HG02840 (cell line): ENCODE results near the gene VWA5B2.

Experiments
- ATAC-seq: cut with Tn5 transposase; IDR thresholded peaks from one replicate; pipeline ENCODE4 v1.9.1; 2021; ENCODE audit warnings: mild to moderate bottlenecking, moderate library complexity, moderate number of reproducible peaks; ENCODE audit not compliant: unreplicated experiment, low FRiP score

Gene VWA5B2

GRCh38 chr3:184222521-184222920, 6.9 kb upstream of the VWA5B2 start:
- no peak for ATAC-seq

GRCh38 chr3:184223946-184224345, 5.4 kb upstream of the VWA5B2 start:
- no peak for ATAC-seq

- no peak for ATAC-seq
Observed at GRCh38 chr3:184227481-184227935, 1.9 kb upstream of the VWA5B2 start.

DNA sequence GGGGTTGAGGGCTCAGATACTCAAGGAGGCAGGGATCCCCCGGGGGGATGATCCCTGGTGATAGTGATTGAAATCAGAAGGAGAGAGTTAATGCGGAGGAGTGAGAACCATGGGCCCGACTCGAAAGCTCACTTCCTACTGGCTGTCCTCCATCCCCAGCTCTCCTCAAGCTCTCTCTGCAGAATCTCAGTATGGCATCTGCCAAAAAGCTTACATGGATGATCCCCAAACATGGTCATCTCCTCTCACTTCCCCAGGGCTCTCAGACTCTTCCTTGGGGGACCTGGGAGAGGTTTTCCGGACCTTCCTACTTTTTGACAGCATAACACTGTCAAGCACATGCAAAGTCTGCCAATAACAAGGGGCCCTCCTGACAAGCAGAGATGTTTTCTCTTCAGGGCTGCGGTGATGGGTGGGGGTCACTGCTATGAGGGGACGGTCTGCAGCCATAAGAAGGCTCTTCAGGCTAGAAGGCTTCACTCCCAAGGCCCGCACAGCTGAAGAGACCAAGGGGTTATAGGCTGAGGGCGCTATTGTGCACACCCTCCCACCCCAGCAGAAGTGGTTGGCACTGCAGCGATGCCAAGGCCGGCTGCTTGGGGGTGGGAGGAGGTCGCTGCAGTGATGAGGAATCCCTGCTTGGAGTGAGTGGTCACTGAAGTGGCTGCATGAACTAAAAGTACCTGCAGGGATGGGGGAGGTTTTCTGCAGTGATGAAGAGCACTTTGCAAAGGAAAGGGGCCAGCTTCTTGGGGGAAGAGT, 828 bp upstream of the VWA5B2 start:
- no peak for ATAC-seq

GRCh38 chr3:184230081-184230602, 757 bp downstream of the VWA5B2 start:
- ATAC-seq = no peak

DNA sequence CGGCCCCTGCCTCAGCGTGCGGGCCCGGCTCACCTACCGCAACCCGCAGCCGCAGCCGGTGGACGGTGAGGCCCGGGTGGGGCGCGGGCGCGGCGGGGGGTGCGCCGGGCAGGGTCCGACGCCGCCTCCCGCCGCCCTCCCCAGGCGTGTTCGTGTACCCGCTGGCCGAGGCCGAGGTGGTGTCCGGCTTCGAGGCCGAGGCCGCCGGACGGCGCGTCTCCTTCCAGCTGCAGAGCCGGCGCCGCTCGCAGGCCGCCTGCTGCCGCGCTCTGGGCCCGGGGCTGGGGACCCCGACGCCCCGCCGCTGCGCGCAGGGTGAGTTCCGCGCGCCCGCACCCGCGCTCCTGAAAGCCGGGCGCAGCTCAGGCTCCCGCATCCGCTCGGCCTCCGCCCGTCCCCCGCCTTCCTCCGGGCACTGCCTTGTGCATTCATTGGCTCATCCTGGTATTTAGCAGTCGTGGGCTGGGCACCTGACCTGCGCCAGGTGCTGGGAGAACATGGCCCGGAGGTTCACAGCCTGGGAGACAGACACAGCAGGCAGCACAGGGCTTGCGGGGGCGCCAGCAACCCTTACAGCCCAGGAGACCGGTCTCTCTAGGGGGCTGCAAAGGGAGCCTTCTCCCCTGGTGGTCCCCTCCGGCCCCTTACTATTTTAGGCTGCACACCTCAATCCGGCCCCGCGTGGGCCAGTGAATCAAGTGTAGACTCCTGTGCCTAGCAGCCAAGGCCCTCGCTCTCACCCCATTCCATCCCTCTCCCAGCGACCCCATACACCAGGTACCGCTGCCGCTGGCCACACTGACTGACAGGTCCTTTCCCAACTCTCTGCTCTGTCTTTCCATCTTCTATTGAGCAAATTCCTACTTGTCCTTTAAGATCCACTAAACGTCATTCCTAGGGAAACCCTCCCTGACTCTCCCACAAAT, 1.5 kb downstream of the VWA5B2 start:
- no peak for ATAC-seq

DNA sequence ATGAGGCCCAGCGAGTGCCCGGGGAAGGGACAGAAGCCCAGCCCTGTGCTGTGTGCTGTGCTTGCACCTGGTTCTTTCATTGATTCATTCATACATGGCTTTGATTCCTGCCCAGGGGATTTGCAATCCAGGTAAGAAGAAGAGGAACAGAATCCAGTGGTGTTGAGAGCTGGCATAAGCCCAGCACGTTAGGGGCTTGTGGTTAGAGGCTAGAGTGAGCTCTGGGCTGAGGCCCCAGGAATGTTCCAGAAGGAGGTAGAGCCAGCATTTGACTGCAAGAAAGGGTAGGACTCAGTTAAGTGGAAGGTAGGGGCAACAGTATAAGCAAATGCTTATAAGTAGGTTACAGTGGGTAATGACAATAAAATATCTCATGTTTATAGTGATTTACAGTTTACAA, 2.3 kb downstream of the VWA5B2 start:
- ATAC-seq = no peak

DNA sequence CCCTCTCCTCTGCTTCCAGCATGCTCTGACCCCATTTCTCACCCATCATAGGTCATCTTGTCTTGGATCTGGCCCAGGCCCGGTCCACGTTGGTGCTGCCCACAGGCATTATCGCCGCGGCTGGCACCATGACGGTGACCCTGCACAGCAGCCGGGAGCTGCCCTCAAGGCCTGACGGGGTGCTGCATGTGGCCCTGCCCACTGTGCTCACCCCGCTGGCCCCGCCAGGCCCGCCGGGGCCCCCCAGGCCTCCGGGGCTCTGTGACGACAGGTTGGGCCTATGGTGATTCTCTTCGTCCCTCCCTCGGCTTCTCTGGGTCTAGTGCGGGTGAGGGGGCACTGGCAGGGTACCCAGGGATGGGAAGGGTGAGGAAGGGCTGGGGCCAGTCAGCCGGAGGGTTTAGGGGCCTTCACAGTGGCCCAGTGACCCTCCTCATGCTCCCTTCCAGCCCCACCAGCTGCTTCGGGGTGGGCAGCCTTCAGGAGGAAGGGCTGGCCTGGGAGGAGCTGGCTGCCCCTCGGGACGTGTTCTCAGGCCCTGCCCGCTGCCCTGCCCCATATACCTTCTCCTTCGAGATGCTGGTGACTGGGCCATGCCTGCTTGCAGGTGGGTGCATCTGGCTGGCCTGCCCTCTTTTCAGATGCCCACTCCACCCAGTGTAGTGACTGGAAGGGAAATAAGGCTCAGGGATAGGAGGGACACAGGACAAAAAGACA, 3.9 kb downstream of the VWA5B2 start:
- ATAC-seq = no peak

DNA sequence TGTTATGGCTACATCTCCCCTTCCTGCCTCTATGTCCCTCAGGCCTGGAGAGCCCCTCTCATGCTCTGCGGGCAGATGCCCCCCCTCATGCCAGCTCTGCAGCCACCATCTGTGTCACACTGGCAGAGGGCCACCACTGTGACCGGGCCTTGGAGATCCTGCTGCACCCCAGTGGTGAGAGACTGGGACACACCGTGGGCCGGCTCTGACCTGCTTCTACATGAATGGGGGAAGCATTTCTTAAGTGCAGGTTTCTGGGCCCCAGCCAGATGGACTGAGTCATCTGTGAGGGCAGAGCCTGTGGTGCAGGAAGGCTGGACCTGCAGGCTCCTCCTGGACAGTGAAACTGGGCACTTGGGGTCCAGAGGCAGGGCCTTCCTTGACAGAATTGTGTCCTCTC, 4.8 kb downstream of the VWA5B2 start:
- no peak for ATAC-seq

DNA sequence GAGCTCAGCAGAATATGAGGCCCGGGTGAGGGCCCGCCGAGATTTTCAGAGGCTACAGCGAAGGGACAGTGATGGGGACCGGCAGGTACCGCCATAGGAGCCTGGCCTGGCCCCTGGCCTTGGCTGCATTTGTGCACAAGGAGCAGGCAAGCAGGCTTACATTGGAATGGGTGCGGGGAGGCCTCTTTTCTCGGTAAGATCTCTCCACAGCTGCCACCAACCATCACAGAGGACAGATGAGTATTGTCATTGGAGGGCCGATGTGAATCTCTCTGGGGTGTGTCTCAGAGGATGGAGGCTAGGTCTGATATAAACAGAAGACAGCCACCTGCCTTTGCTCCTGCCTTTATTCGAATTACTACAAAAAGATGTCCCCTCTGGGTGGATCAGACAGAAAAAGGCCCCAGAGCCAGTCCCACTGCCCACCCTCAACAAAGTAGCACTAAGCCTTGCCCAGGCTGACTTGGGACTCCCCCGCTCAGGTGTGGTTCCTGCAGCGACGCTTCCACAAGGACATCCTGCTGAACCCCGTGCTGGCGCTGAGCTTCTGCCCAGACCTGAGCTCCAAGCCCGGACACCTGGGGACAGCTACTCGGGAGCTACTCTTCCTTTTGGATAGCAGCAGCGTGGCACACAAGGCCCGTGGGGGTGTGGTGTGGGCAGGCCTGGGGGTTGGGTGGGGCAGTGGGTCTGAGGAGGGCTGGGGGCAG, 5.4 kb downstream of the VWA5B2 start:
- ATAC-seq = no peak

- ATAC-seq = no peak
Observed at GRCh38 chr3:184235381-184236032, 6.1 kb downstream of the VWA5B2 start.

- no peak for ATAC-seq
Observed at GRCh38 chr3:184236033-184236410, 6.6 kb downstream of the VWA5B2 start.

DNA sequence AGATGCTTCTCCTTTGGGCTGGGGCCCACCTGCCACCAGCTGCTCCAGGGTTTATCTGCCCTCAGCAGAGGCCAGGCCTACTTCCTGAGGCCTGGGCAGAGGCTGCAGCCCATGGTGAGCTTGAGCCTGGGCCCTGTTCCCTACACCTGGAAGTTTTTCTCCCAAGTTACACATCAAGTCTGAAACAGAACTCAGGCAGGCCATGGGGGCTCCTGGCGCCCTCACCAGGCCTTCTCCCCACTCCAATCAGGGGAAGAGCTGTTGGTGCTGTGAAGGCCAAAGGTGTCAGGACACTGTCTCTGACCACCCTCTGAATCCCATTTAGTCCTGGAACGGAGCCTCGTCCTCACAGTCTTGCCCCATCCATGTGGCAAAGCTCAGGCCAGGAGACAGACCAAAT, 7.3 kb downstream of the VWA5B2 start:
- no peak for ATAC-seq

DNA sequence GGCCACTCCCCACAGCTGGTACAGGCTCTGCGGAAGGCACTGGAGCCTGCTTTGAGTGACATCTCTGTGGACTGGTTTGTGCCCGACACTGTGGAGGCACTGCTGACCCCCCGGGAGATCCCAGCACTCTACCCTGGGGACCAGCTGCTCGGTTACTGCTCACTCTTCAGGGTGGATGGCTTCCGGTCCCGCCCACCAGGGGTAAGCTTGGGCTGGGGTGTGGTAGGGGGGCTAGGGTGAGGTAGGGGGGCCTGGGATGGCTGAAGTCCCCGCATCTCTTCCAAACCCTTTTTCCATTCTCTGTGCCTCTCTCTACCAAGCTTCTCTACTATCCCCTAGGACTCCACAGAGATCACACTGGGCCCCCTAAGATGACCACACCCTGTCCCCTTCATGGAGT, 7.8 kb downstream of the VWA5B2 start:
- no peak for ATAC-seq

- no peak for ATAC-seq
Observed at GRCh38 chr3:184237807-184238206, 8.4 kb downstream of the VWA5B2 start.

DNA sequence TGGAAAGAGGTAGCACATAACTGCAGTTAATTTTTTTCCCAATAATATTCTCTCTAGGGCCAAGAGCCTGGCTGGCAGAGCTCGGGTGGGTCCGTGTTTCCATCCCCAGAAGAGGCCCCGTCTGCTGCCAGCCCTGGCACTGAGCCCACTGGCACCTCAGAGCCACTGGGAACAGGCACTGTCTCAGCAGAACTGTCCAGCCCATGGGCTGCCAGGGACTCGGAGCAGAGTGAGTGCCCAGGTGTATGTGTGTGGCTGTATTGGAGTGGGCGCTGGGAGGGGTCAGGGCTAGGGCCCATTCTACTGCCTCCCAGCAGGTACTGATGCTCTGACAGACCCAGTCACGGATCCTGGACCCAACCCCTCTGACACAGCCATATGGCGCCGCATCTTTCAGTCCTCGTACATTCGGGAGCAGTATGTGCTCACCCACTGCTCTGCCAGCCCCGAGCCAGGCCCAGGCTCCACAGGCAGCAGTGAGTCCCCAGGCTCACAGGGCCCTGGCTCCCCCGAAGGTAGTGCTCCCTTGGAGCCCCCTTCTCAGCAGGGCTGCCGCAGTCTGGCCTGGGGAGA, 8.9 kb downstream of the VWA5B2 start:
- ATAC-seq = no peak

DNA sequence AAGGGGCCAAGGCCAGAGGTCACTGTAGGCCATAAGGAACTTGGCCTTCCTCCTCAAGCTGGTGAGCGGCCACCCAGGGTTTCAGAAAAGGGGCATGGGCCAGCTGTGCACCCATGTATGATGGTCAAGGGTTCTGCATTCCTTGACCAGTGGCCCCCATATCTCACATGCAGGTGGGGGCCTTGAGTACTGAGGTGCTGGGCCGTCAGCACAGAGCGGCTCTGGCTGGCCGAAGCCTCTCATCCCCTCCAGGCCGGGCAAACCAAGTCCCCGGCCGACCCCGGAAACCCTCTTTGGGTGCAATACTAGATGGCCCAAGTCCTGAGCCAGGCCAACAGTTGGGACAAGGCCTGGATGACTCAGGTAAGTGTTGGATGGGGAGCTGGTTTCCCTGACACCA, 9.8 kb downstream of the VWA5B2 start:
- no peak for ATAC-seq

GRCh38 chr3:184239708-184240107, 10.3 kb downstream of the VWA5B2 start:
- no peak for ATAC-seq

DNA sequence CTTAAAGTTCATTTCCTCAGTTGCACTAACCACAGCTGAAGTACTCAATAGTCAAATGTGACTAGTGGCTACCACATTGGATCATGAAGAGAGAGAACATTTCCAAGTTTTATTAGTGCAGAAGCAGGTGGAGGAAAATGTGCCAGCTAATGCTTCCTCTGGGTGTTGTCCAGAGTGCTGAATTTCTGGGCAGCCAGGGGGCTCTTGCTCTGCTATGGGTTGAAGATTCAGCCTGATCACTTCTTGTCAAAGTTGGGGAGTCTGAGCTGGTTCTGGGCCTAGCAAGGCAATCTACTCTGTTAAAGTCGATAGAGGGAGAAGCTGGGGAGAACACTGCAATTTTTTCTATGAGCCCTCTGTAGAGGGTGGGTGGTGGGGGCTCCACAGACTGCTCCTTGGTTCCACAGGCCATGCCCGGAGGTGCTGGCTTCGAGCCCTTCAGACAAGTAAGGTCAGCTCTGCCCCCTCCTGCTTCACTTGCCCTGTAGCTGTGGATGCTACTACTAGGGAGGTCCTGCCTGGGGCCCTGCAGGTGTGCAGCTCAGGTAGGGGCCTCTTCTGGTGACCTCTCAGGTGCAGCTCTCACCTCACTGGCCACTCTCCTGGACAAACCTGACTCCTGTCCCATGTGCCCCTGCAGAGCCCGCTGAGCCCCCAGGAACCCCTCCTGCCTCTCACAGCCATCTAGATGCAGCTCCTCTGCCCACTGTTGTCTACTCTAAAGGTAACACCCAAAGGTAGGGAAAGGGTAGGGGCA, 11.2 kb downstream of the VWA5B2 start:
- no peak for ATAC-seq
